K562 (cell line): ENCODE measurements around the gene TMED8.

Experiments used
- GATA2 ChIP-seq: sonication (generic); formaldehyde crosslinking; IDR thresholded peaks from 2 replicates; pipeline ENCODE4 v1.4.0; 2020; ENCODE audit warnings: mild to moderate bottlenecking, missing genetic modification reagents
- JUN ChIP-seq, 2 experiments: sonication (generic) in 1 of 2; formaldehyde crosslinking in 1 of 2; IDR thresholded peaks; 2 replicates each; pipeline versions ENCODE4 v1.6.1 to v1.8.0; 2012 to 2022; ENCODE audit warnings: borderline replicate concordance in 2 of 2, mild to moderate bottlenecking in 2 of 2, improper control_type of control experiment in 1 of 2, low read depth in 1 of 2, low read length in 1 of 2, missing genetic modification reagents in 1 of 2
- MXI1 ChIP-seq: IDR thresholded peaks from 2 replicates; pipeline ENCODE4 v1.6.1; 2011; ENCODE audit warnings: low read depth, mild to moderate bottlenecking, improper control_type of control experiment, low read length
- MYC ChIP-seq, 2 experiments: fragments of 250-450 bp in 1 of 2; sonication (Bioruptor Pico) in 1 of 2; IDR thresholded peaks; 2 replicates each; pipeline versions ENCODE4 v1.5.1 to v1.6.1; 2012 to 2021; ENCODE audit warnings: low read depth in 2 of 2, borderline replicate concordance in 1 of 2, improper control_type of control experiment in 1 of 2, low read length in 1 of 2, mild to moderate bottlenecking in 1 of 2, moderate library complexity in 1 of 2
- POLR2AphosphoS5 ChIP-seq: IDR thresholded peaks from 2 replicates; pipeline ENCODE4 v1.6.1; 2011; ENCODE audit warnings: mild to moderate bottlenecking, low read depth, low read length, moderate library complexity; ENCODE audit not compliant: control insufficient read depth, insufficient read depth
- TAF7 ChIP-seq: fragments of 450-650 bp; IDR thresholded peaks from 2 replicates; pipeline ENCODE4 v1.6.1; 2016; ENCODE audit warnings: missing genetic modification characterization, missing compliant biosample characterization
- ZNF140 ChIP-seq: fragments of 250-450 bp; sonication (Bioruptor Pico); IDR thresholded peaks from 2 replicates; pipeline ENCODE4 v1.8.0; 2021; ENCODE audit warnings: moderate library complexity, mild to moderate bottlenecking, inconsistent platforms
- ZNF217 ChIP-seq: sonication (generic); formaldehyde crosslinking; IDR thresholded peaks from 2 replicates; pipeline ENCODE4 v1.8.0; 2022; ENCODE audit warnings: mild to moderate bottlenecking, missing genetic modification reagents
- TF ChIP-seq, protein P1 (sequence below): sonication (generic); formaldehyde crosslinking; IDR thresholded peaks from 2 replicates; pipeline ENCODE4 v1.9.0; 2022; ENCODE audit warnings: mild to moderate bottlenecking, missing genetic modification reagents
- TF ChIP-seq, protein P2 (sequence below), 3 experiments: IDR thresholded peaks in 2 of 3; conservative IDR thresholded peaks in 1 of 3; 2 replicates each; pipeline ENCODE4 v1.5.1; 2011 to 2012; ENCODE audit warnings: low read length in 3 of 3, mild to moderate bottlenecking in 3 of 3, control low read depth in 2 of 3, improper control_type of control experiment in 1 of 3, inconsistent platforms in 1 of 3, low read depth in 1 of 3, mixed read lengths in 1 of 3, moderate library complexity in 1 of 3; ENCODE audit not compliant: insufficient read depth in 2 of 3
- TF ChIP-seq, protein P3 (sequence below), 2 experiments: fragments of 450-650 bp; formaldehyde crosslinking in 1 of 2; IDR thresholded peaks; 2 replicates each; pipeline versions ENCODE4 v1.4.0 to v1.6.1; 2014 to 2020; ENCODE audit warnings: mild to moderate bottlenecking in 2 of 2, borderline replicate concordance in 1 of 2, low read depth in 1 of 2

DNA sequence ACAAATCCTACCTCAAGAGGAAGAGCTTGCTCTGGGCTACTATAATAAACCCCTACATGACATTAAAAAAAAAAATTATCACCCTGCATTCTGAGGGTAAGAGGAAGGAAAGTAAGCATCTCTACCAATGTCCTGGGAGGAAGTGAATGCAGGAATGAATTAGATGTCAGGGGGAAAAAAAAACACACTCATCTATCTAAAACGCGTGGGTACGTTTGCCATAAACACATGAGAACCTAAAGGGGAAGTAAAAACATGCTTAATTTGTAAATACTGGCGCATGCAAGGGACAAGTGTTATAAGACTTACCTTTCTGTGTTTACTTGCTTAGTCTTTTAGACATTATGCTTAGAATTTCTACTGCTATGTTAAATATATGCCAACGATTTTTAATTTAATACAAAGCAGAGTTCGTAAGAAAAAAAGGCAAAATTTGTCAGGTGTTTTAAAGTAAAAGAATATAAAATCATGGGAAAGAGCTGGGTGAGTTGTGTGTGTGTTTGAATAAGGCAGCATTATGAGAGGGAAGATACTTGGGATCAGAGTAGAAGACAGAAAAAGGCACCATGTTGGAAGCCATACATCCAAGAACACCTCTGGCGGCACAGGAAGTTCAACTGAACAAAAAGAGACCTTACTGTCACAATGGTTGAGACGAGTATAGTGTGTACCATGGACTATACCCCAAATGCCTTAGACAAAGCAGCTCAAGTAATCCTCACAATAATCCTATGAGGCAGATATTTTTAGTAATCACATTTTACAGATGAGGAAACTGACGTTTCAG, 1.5 kb downstream of the TMED8 start:
- TF ChIP-seq, protein P1, sequence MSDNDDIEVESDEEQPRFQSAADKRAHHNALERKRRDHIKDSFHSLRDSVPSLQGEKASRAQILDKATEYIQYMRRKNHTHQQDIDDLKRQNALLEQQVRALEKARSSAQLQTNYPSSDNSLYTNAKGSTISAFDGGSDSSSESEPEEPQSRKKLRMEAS (CRISPR knock-in tag), result no peak
- TF ChIP-seq, protein P2, sequence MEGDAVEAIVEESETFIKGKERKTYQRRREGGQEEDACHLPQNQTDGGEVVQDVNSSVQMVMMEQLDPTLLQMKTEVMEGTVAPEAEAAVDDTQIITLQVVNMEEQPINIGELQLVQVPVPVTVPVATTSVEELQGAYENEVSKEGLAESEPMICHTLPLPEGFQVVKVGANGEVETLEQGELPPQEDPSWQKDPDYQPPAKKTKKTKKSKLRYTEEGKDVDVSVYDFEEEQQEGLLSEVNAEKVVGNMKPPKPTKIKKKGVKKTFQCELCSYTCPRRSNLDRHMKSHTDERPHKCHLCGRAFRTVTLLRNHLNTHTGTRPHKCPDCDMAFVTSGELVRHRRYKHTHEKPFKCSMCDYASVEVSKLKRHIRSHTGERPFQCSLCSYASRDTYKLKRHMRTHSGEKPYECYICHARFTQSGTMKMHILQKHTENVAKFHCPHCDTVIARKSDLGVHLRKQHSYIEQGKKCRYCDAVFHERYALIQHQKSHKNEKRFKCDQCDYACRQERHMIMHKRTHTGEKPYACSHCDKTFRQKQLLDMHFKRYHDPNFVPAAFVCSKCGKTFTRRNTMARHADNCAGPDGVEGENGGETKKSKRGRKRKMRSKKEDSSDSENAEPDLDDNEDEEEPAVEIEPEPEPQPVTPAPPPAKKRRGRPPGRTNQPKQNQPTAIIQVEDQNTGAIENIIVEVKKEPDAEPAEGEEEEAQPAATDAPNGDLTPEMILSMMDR (IDR thresholded peaks at IDR 0.05 in 2 of 3, conservative IDR thresholded peaks at IDR 0.05 in 1 of 3; ENCODE audit: insufficient read depth in 2 of 3, low read depth in 1 of 3, low read length in 3 of 3), result no peak
- TF ChIP-seq, protein P3, sequence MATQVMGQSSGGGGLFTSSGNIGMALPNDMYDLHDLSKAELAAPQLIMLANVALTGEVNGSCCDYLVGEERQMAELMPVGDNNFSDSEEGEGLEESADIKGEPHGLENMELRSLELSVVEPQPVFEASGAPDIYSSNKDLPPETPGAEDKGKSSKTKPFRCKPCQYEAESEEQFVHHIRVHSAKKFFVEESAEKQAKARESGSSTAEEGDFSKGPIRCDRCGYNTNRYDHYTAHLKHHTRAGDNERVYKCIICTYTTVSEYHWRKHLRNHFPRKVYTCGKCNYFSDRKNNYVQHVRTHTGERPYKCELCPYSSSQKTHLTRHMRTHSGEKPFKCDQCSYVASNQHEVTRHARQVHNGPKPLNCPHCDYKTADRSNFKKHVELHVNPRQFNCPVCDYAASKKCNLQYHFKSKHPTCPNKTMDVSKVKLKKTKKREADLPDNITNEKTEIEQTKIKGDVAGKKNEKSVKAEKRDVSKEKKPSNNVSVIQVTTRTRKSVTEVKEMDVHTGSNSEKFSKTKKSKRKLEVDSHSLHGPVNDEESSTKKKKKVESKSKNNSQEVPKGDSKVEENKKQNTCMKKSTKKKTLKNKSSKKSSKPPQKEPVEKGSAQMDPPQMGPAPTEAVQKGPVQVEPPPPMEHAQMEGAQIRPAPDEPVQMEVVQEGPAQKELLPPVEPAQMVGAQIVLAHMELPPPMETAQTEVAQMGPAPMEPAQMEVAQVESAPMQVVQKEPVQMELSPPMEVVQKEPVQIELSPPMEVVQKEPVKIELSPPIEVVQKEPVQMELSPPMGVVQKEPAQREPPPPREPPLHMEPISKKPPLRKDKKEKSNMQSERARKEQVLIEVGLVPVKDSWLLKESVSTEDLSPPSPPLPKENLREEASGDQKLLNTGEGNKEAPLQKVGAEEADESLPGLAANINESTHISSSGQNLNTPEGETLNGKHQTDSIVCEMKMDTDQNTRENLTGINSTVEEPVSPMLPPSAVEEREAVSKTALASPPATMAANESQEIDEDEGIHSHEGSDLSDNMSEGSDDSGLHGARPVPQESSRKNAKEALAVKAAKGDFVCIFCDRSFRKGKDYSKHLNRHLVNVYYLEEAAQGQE (IDR thresholded peaks at IDR 0.05; ENCODE audit: borderline replicate concordance), result no peak
- TF ChIP-seq, protein P3 (CRISPR knock-in tag; IDR thresholded peaks at IDR 0.05; ENCODE audit: low read depth), result no peak
- TF ChIP-seq JUN (IDR thresholded peaks at IDR 0.05; ENCODE audit: borderline replicate concordance, low read depth, low read length) (no peak), JUN (CRISPR knock-in tag; IDR thresholded peaks at IDR 0.05; ENCODE audit: borderline replicate concordance) (no peak), GATA2 (CRISPR knock-in tag) (no peak), POLR2AphosphoS5 (no peak), ZNF217 (CRISPR knock-in tag) (no peak), ZNF140 (CRISPR knock-in tag) (no peak), TAF7 (no peak), MYC (IDR thresholded peaks at IDR 0.05; ENCODE audit: low read depth, low read length) (no peak), MYC (CRISPR knock-in tag; IDR thresholded peaks at IDR 0.05; ENCODE audit: borderline replicate concordance, low read depth) (no peak), MXI1 (no peak)
